Parathyroid adenoma (tissue), 2 donors: ENCODE data around the gene RPS19.

ENCODE experiments used
- H2AFZ ChIP-seq: fragments of 300-600 bp; sonication (generic); one replicate; pipeline ENCODE4 v1.7.0; 2017; ENCODE audit warnings: antibody characterized with exemption, mild to moderate bottlenecking
- H3K27ac ChIP-seq: fragments of 300-600 bp; sonication (generic); one replicate; pipeline ENCODE4 v1.7.0; 2017
- H3K27me3 ChIP-seq: fragments of 300-600 bp; sonication (generic); one replicate; pipeline ENCODE4 v1.7.0; 2017; ENCODE audit warnings: low read length; ENCODE audit not compliant: control insufficient read depth, insufficient read depth
- H3K36me3 ChIP-seq: fragments of 300-600 bp; sonication (generic); one replicate; pipeline ENCODE4 v1.7.0; 2017; ENCODE audit warnings: low read length; ENCODE audit not compliant: control insufficient read depth, insufficient read depth
- H3K4me1 ChIP-seq: fragments of 300-600 bp; sonication (generic); one replicate; pipeline ENCODE4 v1.7.0; 2017; ENCODE audit warnings: control low read depth
- H3K4me2 ChIP-seq: fragments of 300-600 bp; sonication (generic); one replicate; pipeline ENCODE4 v1.7.0; 2017; ENCODE audit warnings: low read length
- H3K4me3 ChIP-seq: fragments of 300-600 bp; sonication (generic); one replicate; pipeline ENCODE4 v1.7.0; 2017; ENCODE audit warnings: low read depth, low read length
- H3K79me2 ChIP-seq: fragments of 300-600 bp; sonication (generic); one replicate; pipeline ENCODE4 v1.7.0; 2017; ENCODE audit warnings: control low read depth
- H3K9ac ChIP-seq: fragments of 300-600 bp; sonication (generic); one replicate; pipeline ENCODE4 v1.7.0; 2017; ENCODE audit warnings: mild to moderate bottlenecking
- H3K9me3 ChIP-seq: fragments of 300-600 bp; sonication (generic); one replicate; pipeline ENCODE4 v1.7.0; 2017; ENCODE audit warnings: low read length; ENCODE audit not compliant: control insufficient read depth
- TF ChIP-seq, protein P1 (sequence below): fragments of 300-600 bp; sonication (generic); IDR thresholded peaks from one replicate; pipeline ENCODE4 v1.7.0; 2017; ENCODE audit warnings: antibody characterized with exemption, mild to moderate bottlenecking
- donor health status: primary hyperparathyroidism.

Gene RPS19

DNA sequence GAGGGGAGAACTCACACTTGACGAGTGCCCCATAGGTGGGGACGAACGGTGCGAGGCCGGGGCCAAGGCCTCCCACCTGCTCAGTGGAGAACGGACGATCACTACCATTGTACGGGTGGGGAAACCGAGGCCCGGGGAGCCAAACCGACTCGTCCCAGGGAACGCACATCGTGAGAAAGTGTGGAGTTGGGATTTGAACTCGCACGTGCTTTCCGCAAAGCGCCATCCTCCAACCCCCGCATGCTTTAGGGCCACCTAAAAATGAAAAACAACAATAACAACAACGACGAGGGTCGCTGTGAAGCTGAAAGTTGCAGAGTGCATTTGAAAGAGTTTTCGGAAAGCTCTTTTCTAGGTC lies 23.4 kb downstream of the RPS19 start:
- peaks cover 17% of the 10 kb centered on the region for H3K79me2 ChIP-seq
- H3K9me3 ChIP-seq: no peaks in the 10 kb centered on the region
- H2AFZ ChIP-seq: peak overlapping the region; percentile 95
- H3K4me2 ChIP-seq: peak overlapping the region; percentile 81
- H3K36me3 ChIP-seq: no peaks in the 10 kb centered on the region
- peak overlapping the region; percentile 42 for H3K27ac ChIP-seq
- TF ChIP-seq, protein P1, sequence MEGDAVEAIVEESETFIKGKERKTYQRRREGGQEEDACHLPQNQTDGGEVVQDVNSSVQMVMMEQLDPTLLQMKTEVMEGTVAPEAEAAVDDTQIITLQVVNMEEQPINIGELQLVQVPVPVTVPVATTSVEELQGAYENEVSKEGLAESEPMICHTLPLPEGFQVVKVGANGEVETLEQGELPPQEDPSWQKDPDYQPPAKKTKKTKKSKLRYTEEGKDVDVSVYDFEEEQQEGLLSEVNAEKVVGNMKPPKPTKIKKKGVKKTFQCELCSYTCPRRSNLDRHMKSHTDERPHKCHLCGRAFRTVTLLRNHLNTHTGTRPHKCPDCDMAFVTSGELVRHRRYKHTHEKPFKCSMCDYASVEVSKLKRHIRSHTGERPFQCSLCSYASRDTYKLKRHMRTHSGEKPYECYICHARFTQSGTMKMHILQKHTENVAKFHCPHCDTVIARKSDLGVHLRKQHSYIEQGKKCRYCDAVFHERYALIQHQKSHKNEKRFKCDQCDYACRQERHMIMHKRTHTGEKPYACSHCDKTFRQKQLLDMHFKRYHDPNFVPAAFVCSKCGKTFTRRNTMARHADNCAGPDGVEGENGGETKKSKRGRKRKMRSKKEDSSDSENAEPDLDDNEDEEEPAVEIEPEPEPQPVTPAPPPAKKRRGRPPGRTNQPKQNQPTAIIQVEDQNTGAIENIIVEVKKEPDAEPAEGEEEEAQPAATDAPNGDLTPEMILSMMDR: no peak
- H3K4me3 ChIP-seq: peak overlapping the region; percentile 70
- H3K9ac ChIP-seq: no peak overlapping the region
- peaks cover 10% of the 10 kb centered on the region for H3K4me1 ChIP-seq
- H3K27me3 ChIP-seq: no peaks in the 10 kb centered on the region

DNA sequence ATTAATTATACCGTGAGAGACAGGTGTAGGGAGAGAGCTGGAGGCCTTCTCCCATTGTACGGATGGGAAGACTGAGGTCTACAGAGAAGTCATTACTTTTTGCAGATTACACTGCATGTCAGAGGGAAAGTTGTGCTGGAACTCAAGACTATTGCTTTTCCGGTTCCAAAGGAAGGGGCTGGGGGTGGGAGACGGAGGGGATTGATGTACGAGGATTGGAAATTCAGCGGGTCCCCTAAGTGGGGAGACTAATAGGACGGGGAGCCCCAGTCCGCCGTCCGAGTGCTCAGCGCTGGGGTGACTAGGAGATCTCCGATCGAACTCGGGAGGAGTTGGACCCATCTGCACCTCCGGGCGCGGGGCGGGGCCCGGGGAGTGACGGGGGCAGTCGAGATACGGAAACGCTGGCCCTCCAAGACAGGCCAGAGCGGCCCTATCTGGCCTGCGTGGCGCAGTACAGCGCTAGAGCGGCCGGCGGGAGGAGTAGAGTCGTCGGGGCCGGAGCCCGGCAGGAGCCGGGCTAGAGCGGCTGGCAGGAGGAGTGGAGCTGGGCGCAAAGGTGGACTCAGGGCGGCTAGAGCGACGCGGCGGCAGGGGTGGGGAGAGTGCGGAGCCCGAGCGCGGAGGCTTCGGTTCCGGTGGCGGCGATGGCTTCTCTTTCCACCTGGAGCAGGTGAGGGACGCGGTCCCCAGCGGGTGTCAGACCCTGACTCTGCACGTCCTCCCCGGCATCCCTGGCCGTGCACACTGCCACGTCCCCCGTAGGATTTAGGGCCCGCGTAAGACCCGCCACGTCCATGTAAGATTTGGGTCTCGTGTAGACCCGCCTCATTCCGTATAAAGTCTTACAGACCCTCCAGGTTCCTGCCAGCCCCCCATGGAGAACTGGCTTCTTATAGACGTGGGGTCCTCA lies 24.0 kb downstream of the RPS19 start:
- Histone ChIP-seq H3K4me1 (peaks cover 10% of the 10 kb centered on the region), H3K27ac (peak overlapping the region; percentile 42), H3K79me2 (peaks cover 17% of the 10 kb centered on the region), H3K4me3 (peak overlapping the region; percentile 86), H3K36me3 (no peaks in the 10 kb centered on the region), H3K9ac (peak overlapping the region; percentile 77), H3K27me3 (no peaks in the 10 kb centered on the region), H3K4me2 (peak overlapping the region; percentile 85), H3K9me3 (no peaks in the 10 kb centered on the region), H2AFZ (peak overlapping the region; percentile 95)
- TF ChIP-seq, protein P1: no peak

DNA sequence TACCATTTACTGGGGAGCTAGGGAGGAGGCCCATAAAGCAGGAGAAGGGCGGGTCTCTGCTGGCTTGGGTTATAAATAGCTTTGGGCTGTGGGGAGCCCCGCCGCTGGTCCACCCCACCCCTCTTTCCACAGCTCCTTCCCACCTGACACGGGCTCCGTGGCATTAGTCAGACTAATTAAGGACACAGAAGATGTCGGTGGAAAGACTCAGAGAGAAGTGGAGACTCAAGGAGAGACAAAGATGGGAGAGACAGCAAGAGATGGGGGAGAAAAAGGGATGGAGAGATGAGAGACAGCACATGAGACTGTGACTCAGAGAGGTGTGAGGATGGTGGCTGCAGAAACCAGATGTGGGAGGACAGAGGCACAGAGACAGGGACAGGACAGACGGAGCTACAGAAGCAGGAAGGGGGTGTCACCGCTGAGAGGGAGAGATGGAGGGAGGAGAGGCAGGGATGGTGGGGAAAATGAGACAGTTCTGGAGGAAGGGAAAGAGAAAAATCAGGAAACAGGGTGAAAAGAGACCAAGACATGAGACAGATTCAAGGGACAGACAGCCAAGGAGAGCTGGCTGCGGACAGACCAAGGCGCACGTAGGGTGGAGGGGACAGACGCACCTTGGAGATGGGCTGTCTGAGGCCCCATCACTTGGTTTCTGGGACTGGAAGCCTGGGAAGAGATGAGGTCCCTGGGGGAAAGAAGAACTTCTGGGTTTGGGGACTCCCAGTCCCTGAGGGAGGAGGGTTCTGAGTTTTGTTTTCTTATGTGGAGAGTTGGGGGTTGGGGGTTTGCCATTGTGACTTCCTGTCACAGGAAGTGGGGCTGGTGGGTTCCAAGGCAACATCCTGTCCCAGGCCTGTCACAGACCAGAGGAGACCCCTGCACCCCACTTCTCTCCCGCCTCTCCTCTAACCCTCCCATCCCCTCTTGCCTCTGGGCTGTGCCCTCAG lies 27.0 kb downstream of the RPS19 start:
- Histone ChIP-seq H3K4me1 (peaks cover 10% of the 10 kb centered on the region), H3K36me3 (no peaks in the 10 kb centered on the region), H3K9ac (no peak overlapping the region), H3K27me3 (no peaks in the 10 kb centered on the region), H3K9me3 (no peaks in the 10 kb centered on the region), H3K27ac (no peak overlapping the region), H2AFZ (no peak overlapping the region), H3K4me2 (no peak overlapping the region), H3K79me2 (peaks cover 17% of the 10 kb centered on the region), H3K4me3 (no peak overlapping the region)
- TF ChIP-seq, protein P1: no peak

DNA sequence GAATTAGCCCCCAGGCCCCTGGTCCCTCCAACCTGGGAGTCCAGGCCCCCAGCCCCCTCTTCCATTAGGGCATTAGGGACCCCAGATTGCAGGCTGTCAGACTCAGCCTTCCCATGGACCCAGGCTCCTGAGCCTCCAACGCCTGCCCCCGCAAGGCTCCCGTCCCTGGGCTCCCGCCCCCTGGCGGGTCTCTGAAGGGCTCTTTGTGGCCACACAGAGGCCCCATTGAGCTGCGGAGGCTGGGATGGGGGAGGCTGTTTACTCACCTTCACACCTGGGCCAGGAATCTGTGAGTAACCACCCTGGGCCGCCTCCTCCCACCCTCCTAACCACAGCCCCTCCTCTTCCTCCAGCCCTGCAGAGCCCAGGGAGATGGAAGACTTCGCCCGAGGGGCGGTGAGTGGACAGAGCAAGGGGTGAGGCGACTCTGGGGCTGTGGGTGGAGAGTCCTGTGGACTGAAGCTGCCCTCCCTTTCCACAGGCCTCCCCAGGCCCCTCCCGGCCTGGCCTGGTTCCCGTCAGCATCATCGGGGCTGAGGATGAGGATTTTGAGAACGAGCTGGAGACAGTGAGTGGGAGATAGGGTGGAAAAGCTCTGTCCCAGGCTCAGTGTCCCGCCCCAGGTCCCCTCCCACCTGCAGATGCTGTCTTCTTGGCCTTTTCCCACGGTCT lies 27.8 kb downstream of the RPS19 start:
- no peak overlapping the region for H3K4me3 ChIP-seq
- H3K4me1 ChIP-seq: peaks cover 10% of the 10 kb centered on the region
- peaks cover 17% of the 10 kb centered on the region for H3K79me2 ChIP-seq
- no peaks in the 10 kb centered on the region for H3K9me3 ChIP-seq
- no peak overlapping the region for H3K9ac ChIP-seq
- TF ChIP-seq, protein P1: peak; percentile 7
- no peaks in the 10 kb centered on the region for H3K36me3 ChIP-seq
- no peak overlapping the region for H2AFZ ChIP-seq
- no peak overlapping the region for H3K4me2 ChIP-seq
- no peaks in the 10 kb centered on the region for H3K27me3 ChIP-seq
- H3K27ac ChIP-seq: no peak overlapping the region
